WTC11 (cell line): ENCODE data around the gene KLF7. TPM values are rescaled to one million over a fixed set of nuclear protein-coding genes. Genes with fewer than 3 reads are reported as not detected.

ENCODE experiments used
- ATAC-seq: fragments of 200-7000 bp; cut with Tn5 transposase; 2 replicates; pipeline ENCODE4 v1.10.0; 2021; ENCODE audit warnings: mild to moderate bottlenecking, moderate library complexity
- CTCF ChIA-PET: fragments of 300-600 bp; sonication (Branson Sonifier 250); formaldehyde crosslinking; loops from one replicate; lab custom pipeline; 2021; ENCODE audit warnings: antibody characterized with exemption; lab: Charles Lee
- POLR2A ChIA-PET: fragments of 350-600 bp; sonication (Branson Sonifier 250); formaldehyde crosslinking; loops from one replicate; lab custom pipeline; 2021; ENCODE audit warnings: antibody characterized with exemption; lab: Charles Lee
- DNase-seq: peaks from one replicate; pipeline ENCODE4 v3.0.0; 2021; ENCODE audit warnings: low spot score
- H3K27ac Mint-ChIP-seq: 2 replicates; pipeline ENCODE4 v1.8.0; 2021; ENCODE audit warnings: mixed read lengths
- H3K27me3 Mint-ChIP-seq: 2 replicates; pipeline ENCODE4 v1.8.0; 2021; ENCODE audit warnings: low read depth, mild to moderate bottlenecking, moderate library complexity, mixed read lengths
- H3K36me3 Mint-ChIP-seq: 2 replicates; pipeline ENCODE4 v1.8.0; 2021; ENCODE audit warnings: mixed read lengths
- H3K4me1 Mint-ChIP-seq: 2 replicates; pipeline ENCODE4 v1.8.0; 2022; ENCODE audit warnings: mixed read lengths
- H3K4me3 Mint-ChIP-seq: 2 replicates; pipeline ENCODE4 v1.8.0; 2021; ENCODE audit warnings: mild to moderate bottlenecking, moderate library complexity, mixed read lengths
- H3K9me3 Mint-ChIP-seq: 2 replicates; pipeline ENCODE4 v1.8.0; 2021; ENCODE audit warnings: mixed read lengths
- CREB1 ChIP-seq: sonication (generic); formaldehyde crosslinking; IDR thresholded peaks from 2 replicates; pipeline ENCODE4 v1.8.0; 2023; ENCODE audit warnings: mild to moderate bottlenecking, missing genetic modification reagents
- ESRRA ChIP-seq: sonication (generic); formaldehyde crosslinking; IDR thresholded peaks from 2 replicates; pipeline ENCODE4 v1.8.1; 2022; ENCODE audit warnings: mild to moderate bottlenecking, missing genetic modification reagents, borderline replicate concordance
- GRHL2 ChIP-seq: fragments of 250-450 bp; sonication (Bioruptor Pico); IDR thresholded peaks from 2 replicates; pipeline ENCODE4 v1.8.0; 2022; ENCODE audit warnings: mild to moderate bottlenecking, moderate library complexity; ENCODE audit not compliant: insufficient replicate concordance, severe bottlenecking
- GTF2I ChIP-seq: fragments of 250-450 bp; sonication (Bioruptor Pico); conservative IDR thresholded peaks from 2 replicates; pipeline ENCODE4 v1.4.0; 2021; ENCODE audit warnings: mild to moderate bottlenecking
- JUN ChIP-seq: sonication (generic); formaldehyde crosslinking; IDR thresholded peaks from 2 replicates; pipeline ENCODE4 v1.8.0; 2023; ENCODE audit warnings: mild to moderate bottlenecking, missing genetic modification reagents
- KAT7 ChIP-seq: sonication (generic); formaldehyde crosslinking; IDR thresholded peaks from 2 replicates; pipeline ENCODE4 v1.8.1; 2023; ENCODE audit warnings: missing genetic modification reagents, mild to moderate bottlenecking, borderline replicate concordance
- NFATC4 ChIP-seq: fragments of 250-450 bp; sonication (Bioruptor Pico); IDR thresholded peaks from 2 replicates; pipeline ENCODE4 v1.9.0; 2021; ENCODE audit warnings: mild to moderate bottlenecking
- NR2C2 ChIP-seq: sonication (generic); formaldehyde crosslinking; IDR thresholded peaks from 2 replicates; pipeline ENCODE4 v1.8.0; 2022; ENCODE audit warnings: mild to moderate bottlenecking, missing genetic modification reagents
- OVOL2 ChIP-seq: fragments of 250-450 bp; sonication (Bioruptor Pico); IDR thresholded peaks from 2 replicates; pipeline ENCODE4 v1.9.0; 2021; ENCODE audit warnings: mild to moderate bottlenecking, borderline replicate concordance
- PRRX2 ChIP-seq: fragments of 250-450 bp; sonication (Bioruptor Pico); IDR thresholded peaks from 2 replicates; pipeline ENCODE4 v1.8.0; 2021; ENCODE audit warnings: mild to moderate bottlenecking
- RELA ChIP-seq: sonication (generic); formaldehyde crosslinking; IDR thresholded peaks from 2 replicates; pipeline ENCODE4 v1.8.1; 2022; ENCODE audit warnings: missing genetic modification reagents, mild to moderate bottlenecking, borderline replicate concordance
- RORB ChIP-seq: fragments of 250-450 bp; sonication (Bioruptor Pico); IDR thresholded peaks from 2 replicates; pipeline ENCODE4 v1.9.0; 2021; ENCODE audit warnings: mild to moderate bottlenecking
- SOX15 ChIP-seq: fragments of 250-450 bp; sonication (Bioruptor Pico); IDR thresholded peaks from 2 replicates; pipeline ENCODE4 v1.9.0; 2021; ENCODE audit warnings: mild to moderate bottlenecking
- TCF7 ChIP-seq: sonication (generic); formaldehyde crosslinking; IDR thresholded peaks from 2 replicates; pipeline ENCODE4 v1.8.0; 2022; ENCODE audit warnings: mild to moderate bottlenecking, low read depth, missing genetic modification reagents, moderate library complexity
- TEAD1 ChIP-seq: sonication (generic); formaldehyde crosslinking; IDR thresholded peaks from 2 replicates; pipeline ENCODE4 v1.8.0; 2022; ENCODE audit warnings: mild to moderate bottlenecking, missing genetic modification reagents
- TEAD4 ChIP-seq: sonication (generic); formaldehyde crosslinking; IDR thresholded peaks from 2 replicates; pipeline ENCODE4 v1.8.0; 2022; ENCODE audit warnings: mild to moderate bottlenecking, missing genetic modification reagents
- TP53 ChIP-seq: sonication (generic); formaldehyde crosslinking; IDR thresholded peaks from 2 replicates; pipeline ENCODE4 v1.8.1; 2023; ENCODE audit warnings: mild to moderate bottlenecking, missing genetic modification reagents
- ZNF219 ChIP-seq: sonication (generic); formaldehyde crosslinking; IDR thresholded peaks from 2 replicates; pipeline ENCODE4 v1.8.0; 2023; ENCODE audit warnings: missing genetic modification reagents, mild to moderate bottlenecking, borderline replicate concordance
- total RNA-seq: library from RNA; stranded (reverse); gene quantifications from 3 replicates; pipeline ENCODE4 v1.2.3, GENCODE V29; 2021
- TF ChIP-seq, protein P1 (sequence below): sonication (generic); formaldehyde crosslinking; IDR thresholded peaks from 2 replicates; pipeline ENCODE4 v1.8.0; 2022; ENCODE audit warnings: mild to moderate bottlenecking, missing genetic modification reagents
- TF ChIP-seq, protein P2 (sequence below): sonication (generic); formaldehyde crosslinking; IDR thresholded peaks from 2 replicates; pipeline ENCODE4 v1.8.0; 2023; ENCODE audit warnings: missing genetic modification reagents, mild to moderate bottlenecking, borderline replicate concordance
- TF ChIP-seq, protein P3 (sequence below): sonication (generic); formaldehyde crosslinking; IDR thresholded peaks from 2 replicates; pipeline ENCODE4 v1.8.1; 2022; ENCODE audit warnings: missing genetic modification reagents, borderline replicate concordance
- TF ChIP-seq, protein P4 (sequence below): sonication (generic); formaldehyde crosslinking; IDR thresholded peaks from 2 replicates; pipeline ENCODE4 v1.8.1; 2022; ENCODE audit warnings: mild to moderate bottlenecking, missing genetic modification reagents, moderate library complexity, borderline replicate concordance
- TF ChIP-seq, protein P5 (sequence below): sonication (generic); formaldehyde crosslinking; IDR thresholded peaks from 2 replicates; pipeline ENCODE4 v1.8.1; 2022; ENCODE audit warnings: low read depth, mild to moderate bottlenecking, moderate library complexity, missing genetic modification reagents, borderline replicate concordance

KLF7 gene
- total RNA-seq, 1 experiment from 2014 or later, result 25.4 TPM

DNA sequence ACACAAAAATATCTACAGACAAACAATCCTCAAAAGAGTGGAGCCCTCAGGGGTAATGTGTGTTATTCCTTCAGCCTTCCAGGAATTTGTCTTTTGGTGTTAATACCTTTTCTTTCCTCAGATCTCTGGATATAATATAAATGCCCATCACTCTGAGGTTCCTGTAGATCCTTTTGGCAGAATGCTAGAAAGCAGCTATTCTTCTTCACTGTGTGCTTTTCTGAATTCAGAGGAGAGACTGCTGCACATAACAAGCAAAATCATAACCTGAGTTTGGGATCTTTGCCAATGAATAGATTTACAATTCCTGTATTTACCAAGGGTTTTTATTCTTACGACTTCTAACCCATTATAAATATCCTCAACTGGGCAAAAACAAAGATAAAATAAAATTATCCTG, 57.3 kb downstream of the KLF7 start:
- no peak for DNase-seq

DNA sequence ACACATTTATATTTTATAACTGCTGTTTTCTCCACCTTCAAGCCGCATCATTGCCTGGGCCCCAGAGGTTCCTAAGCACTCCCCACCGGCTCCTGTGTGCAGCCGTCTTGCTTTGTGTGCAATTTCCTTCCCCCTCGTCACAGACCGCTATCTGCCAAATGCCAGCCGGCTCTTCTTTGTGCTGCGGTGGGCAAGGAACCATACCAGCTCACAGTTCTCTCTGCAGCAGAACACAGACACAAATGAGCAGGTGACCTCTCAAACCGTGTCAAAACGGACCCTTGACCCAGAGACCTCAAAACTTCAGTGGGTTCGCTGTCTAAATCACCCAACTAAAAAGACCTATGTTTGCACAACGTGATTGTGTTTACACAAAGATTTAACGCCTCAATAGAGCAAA, 58.2 kb downstream of the KLF7 start:
- ChIA-PET POLR2A (no interaction called here), CTCF (no interaction called here)
- Mint-ChIP-seq H3K4me1 (peaks cover 6% of the 10 kb centered on the region), H3K4me3 (no peak overlapping the region), H3K27ac (no peak overlapping the region), H3K27me3 (no peaks in the 10 kb centered on the region), H3K9me3 (no peaks in the 10 kb centered on the region), H3K36me3 (0 out of 2 replicates have a peak, but pooled peaks cover 8% of the 10 kb centered on the region)
- DNase-seq (no peak), ATAC-seq (no peak)
- TF ChIP-seq TP53 (CRISPR knock-in tag) (no peak), ESRRA (CRISPR knock-in tag) (no peak), NFATC4 (CRISPR knock-in tag) (no peak), RORB (CRISPR knock-in tag) (no peak), JUN (no peak), RELA (CRISPR knock-in tag) (no peak)
- TF ChIP-seq, protein P1, sequence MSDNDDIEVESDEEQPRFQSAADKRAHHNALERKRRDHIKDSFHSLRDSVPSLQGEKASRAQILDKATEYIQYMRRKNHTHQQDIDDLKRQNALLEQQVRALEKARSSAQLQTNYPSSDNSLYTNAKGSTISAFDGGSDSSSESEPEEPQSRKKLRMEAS (CRISPR knock-in tag), result no peak
- TF ChIP-seq, protein P2, sequence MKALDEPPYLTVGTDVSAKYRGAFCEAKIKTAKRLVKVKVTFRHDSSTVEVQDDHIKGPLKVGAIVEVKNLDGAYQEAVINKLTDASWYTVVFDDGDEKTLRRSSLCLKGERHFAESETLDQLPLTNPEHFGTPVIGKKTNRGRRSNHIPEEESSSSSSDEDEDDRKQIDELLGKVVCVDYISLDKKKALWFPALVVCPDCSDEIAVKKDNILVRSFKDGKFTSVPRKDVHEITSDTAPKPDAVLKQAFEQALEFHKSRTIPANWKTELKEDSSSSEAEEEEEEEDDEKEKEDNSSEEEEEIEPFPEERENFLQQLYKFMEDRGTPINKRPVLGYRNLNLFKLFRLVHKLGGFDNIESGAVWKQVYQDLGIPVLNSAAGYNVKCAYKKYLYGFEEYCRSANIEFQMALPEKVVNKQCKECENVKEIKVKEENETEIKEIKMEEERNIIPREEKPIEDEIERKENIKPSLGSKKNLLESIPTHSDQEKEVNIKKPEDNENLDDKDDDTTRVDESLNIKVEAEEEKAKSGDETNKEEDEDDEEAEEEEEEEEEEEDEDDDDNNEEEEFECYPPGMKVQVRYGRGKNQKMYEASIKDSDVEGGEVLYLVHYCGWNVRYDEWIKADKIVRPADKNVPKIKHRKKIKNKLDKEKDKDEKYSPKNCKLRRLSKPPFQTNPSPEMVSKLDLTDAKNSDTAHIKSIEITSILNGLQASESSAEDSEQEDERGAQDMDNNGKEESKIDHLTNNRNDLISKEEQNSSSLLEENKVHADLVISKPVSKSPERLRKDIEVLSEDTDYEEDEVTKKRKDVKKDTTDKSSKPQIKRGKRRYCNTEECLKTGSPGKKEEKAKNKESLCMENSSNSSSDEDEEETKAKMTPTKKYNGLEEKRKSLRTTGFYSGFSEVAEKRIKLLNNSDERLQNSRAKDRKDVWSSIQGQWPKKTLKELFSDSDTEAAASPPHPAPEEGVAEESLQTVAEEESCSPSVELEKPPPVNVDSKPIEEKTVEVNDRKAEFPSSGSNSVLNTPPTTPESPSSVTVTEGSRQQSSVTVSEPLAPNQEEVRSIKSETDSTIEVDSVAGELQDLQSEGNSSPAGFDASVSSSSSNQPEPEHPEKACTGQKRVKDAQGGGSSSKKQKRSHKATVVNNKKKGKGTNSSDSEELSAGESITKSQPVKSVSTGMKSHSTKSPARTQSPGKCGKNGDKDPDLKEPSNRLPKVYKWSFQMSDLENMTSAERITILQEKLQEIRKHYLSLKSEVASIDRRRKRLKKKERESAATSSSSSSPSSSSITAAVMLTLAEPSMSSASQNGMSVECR (CRISPR knock-in tag), result no peak
- TF ChIP-seq, protein P3, sequence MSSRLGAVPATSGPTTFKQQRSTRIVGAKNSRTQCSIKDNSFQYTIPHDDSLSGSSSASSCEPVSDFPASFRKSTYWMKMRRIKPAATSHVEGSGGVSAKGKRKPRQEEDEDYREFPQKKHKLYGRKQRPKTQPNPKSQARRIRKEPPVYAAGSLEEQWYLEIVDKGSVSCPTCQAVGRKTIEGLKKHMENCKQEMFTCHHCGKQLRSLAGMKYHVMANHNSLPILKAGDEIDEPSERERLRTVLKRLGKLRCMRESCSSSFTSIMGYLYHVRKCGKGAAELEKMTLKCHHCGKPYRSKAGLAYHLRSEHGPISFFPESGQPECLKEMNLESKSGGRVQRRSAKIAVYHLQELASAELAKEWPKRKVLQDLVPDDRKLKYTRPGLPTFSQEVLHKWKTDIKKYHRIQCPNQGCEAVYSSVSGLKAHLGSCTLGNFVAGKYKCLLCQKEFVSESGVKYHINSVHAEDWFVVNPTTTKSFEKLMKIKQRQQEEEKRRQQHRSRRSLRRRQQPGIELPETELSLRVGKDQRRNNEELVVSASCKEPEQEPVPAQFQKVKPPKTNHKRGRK (CRISPR knock-in tag), result no peak

More for the DNA sequence above, 57.3 kb downstream of the KLF7 start:
- Mint-ChIP-seq H3K27me3 (no peaks in the 10 kb centered on the region), H3K27ac (no peak overlapping the region), H3K36me3 (0 out of 2 replicates have a peak, but pooled peaks cover 8% of the 10 kb centered on the region), H3K9me3 (no peaks in the 10 kb centered on the region), H3K4me1 (peaks cover 8% of the 10 kb centered on the region), H3K4me3 (no peak overlapping the region)
- ATAC-seq, result no peak
- CTCF ChIA-PET, result no interaction called here
- TF ChIP-seq, protein P1 (CRISPR knock-in tag), result no peak
- TF ChIP-seq ZNF219 (no peak), TEAD4 (CRISPR knock-in tag) (no peak)
- TF ChIP-seq, protein P4, sequence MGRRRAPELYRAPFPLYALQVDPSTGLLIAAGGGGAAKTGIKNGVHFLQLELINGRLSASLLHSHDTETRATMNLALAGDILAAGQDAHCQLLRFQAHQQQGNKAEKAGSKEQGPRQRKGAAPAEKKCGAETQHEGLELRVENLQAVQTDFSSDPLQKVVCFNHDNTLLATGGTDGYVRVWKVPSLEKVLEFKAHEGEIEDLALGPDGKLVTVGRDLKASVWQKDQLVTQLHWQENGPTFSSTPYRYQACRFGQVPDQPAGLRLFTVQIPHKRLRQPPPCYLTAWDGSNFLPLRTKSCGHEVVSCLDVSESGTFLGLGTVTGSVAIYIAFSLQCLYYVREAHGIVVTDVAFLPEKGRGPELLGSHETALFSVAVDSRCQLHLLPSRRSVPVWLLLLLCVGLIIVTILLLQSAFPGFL, result no peak
- POLR2A ChIA-PET, result no interaction called here

DNA sequence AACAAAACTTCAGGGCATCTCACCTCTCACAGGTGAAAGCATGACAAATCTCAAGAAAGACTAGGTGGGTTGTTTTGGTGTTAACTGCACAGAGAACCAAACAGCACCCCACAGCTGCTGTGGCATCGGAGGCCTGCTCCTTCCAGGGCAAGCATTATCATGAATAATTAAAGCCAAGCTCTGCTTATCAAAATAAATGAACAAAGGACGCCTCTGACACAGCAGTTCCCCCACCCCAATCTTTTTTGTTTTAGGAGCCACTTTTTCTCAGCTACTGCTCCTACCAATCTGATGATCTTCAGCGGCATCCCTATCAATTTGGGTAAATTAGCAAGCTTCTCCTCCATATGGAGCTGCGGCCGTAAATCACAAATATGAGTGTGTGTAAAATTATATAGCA, 58.6 kb downstream of the KLF7 start:
- Mint-ChIP-seq H3K4me3 (no peak overlapping the region), H3K36me3 (0 out of 2 replicates have a peak, but pooled peaks cover 8% of the 10 kb centered on the region), H3K27ac (no peak overlapping the region), H3K4me1 (peaks cover 2% of the 10 kb centered on the region; the same call in 1 of the 2 replicates), H3K9me3 (no peaks in the 10 kb centered on the region), H3K27me3 (no peaks in the 10 kb centered on the region)
- POLR2A ChIA-PET, result no interaction called here
- DNase-seq (no peak), ATAC-seq (no peak)
- CTCF ChIA-PET, result no interaction called here
- no peak for TF ChIP-seq TEAD1 (CRISPR knock-in tag)
- no peak for TF ChIP-seq NR2C2
- TF ChIP-seq ESRRA (CRISPR knock-in tag), result no peak
- TF ChIP-seq OVOL2, result no peak
- no peak for TF ChIP-seq CREB1 (CRISPR knock-in tag)
- no peak for TF ChIP-seq KAT7
- no peak for TF ChIP-seq TCF7 (CRISPR knock-in tag)
- TF ChIP-seq GTF2I (CRISPR knock-in tag), result no peak
- TF ChIP-seq SOX15 (CRISPR knock-in tag), result no peak
- no peak for TF ChIP-seq GRHL2 (CRISPR knock-in tag)
- no peak for TF ChIP-seq TP53 (CRISPR knock-in tag)
- TF ChIP-seq, protein P5, sequence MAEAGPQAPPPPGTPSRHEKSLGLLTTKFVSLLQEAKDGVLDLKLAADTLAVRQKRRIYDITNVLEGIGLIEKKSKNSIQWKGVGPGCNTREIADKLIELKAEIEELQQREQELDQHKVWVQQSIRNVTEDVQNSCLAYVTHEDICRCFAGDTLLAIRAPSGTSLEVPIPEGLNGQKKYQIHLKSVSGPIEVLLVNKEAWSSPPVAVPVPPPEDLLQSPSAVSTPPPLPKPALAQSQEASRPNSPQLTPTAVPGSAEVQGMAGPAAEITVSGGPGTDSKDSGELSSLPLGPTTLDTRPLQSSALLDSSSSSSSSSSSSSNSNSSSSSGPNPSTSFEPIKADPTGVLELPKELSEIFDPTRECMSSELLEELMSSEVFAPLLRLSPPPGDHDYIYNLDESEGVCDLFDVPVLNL, result no peak
- TF ChIP-seq PRRX2 (CRISPR knock-in tag), result no peak
